Measurements from ENCODE around the gene RABEP1. TPM values are rescaled to one million over a fixed set of nuclear protein-coding genes. Genes with fewer than 3 reads are reported as not detected.
A peak's percentile ranks its signal among the peaks of the same experiment; 100 is the strongest.

Gene RABEP1
- polyA plus RNA-seq, 1 experiment: 46.9 TPM

GRCh38 chr17:5355421-5356129 lies 73.5 kb downstream of the RABEP1 start:
- CTCF ChIA-PET: interaction anchor here (1.4 kb wide), 1 partner anchor 83 kb away, joined by 5 read pairs; the partner anchor contains the start of gene C1QBP
- POLR2A ChIA-PET: no interaction called here
- DNase-seq (ENCODE audit: low read depth, low spot score): no peak
- Histone ChIP-seq H3K4me3 (ENCODE audit: low read depth, low read length) (no peak overlapping the region), H3K9me3 (ENCODE audit: control insufficient read depth, insufficient read depth, low read length) (no peaks in the 10 kb centered on the region), H3K27me3 (ENCODE audit: control insufficient read depth, insufficient read depth, low read length) (no peaks in the 10 kb centered on the region), H3K27ac (ENCODE audit: low read depth, low read length) (no peak overlapping the region)
- TF ChIP-seq CTCF (IDR thresholded peaks at IDR 0.05; ENCODE audit: low read depth, low read length): no peak

- H3K4me3 ChIP-seq (ENCODE audit: low read depth, low read length): no peak overlapping the region
- TF ChIP-seq CTCF (IDR thresholded peaks at IDR 0.05; ENCODE audit: low read depth, low read length): no peak
- H3K9me3 ChIP-seq (ENCODE audit: control insufficient read depth, insufficient read depth, low read length): no peaks in the 10 kb centered on the region
- H3K27me3 ChIP-seq (ENCODE audit: control insufficient read depth, insufficient read depth, low read length): no peaks in the 10 kb centered on the region
- ChIA-PET CTCF (no interaction called here), POLR2A (no interaction called here)
- no peak for DNase-seq (ENCODE audit: low read depth, low spot score)
- no peak overlapping the region for H3K27ac ChIP-seq (ENCODE audit: low read depth, low read length)
Measured at GRCh38 chr17:5361426-5361825, 79.3 kb downstream of the RABEP1 start.

DNA sequence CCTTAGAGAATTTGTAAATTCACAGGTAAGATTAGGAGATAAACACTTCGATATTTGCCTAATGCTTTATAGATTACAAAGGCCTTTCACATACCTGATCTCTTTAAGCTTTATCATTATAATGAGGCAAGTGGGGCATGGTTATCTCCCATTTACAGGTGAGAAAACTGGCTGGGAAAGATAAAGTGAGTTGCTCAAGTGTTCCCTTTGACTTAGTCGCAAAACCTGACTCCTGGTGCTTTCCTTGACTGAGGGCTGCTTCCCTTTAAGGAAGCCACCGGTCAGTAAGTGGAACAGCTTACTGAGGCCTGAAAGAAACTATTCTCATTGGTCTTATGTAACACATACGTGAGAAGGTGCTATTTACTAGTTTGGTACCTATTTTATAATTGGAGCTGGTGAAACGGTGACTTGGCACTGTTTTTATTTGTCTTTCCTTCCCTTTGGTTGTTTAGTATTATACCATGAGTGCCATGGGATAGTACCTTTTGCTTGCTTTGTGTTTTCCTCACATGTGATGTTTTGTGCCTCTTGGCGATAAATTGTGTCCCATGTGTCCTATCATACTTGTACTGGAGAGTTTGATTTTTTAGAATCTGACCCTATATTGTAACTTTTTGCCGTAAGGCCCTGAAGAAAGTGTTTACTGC lies 80.2 kb downstream of the RABEP1 start:
- Histone ChIP-seq H3K9me3 (ENCODE audit: control insufficient read depth, insufficient read depth, low read length) (no peaks in the 10 kb centered on the region), H3K4me3 (ENCODE audit: low read depth, low read length) (no peak overlapping the region), H3K27me3 (ENCODE audit: control insufficient read depth, insufficient read depth, low read length) (no peaks in the 10 kb centered on the region), H3K27ac (ENCODE audit: low read depth, low read length) (no peak overlapping the region)
- no peak for TF ChIP-seq CTCF (IDR thresholded peaks at IDR 0.05; ENCODE audit: low read depth, low read length)
- ChIA-PET POLR2A (no interaction called here), CTCF (no interaction called here)
- DNase-seq (ENCODE audit: low read depth, low spot score): no peak

DNA sequence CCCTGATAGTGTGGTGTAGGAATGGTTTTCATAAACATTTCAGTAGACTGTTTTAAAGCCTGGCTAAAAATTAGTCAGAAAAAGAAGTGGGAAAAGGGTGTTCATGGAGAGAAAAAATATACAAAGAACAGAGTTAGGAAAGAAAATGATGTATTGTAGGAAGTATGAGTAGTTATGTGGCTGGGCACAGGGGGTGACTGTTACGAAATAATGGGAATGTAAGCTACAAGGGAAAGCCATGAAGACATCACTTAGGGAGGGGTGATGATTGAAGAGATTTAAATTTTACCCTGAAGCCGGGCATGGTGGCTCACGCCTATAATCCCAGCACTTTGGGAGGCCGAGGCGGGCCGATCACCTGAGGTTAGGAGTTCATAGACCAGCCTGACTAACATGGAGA lies 82.1 kb downstream of the RABEP1 start:
- DNase-seq (ENCODE audit: low read depth, low spot score): peak; percentile 33
- H3K27ac ChIP-seq (ENCODE audit: low read depth, low read length): no peak overlapping the region
- no peaks in the 10 kb centered on the region for H3K9me3 ChIP-seq (ENCODE audit: control insufficient read depth, insufficient read depth, low read length)
- no peak overlapping the region for H3K4me3 ChIP-seq (ENCODE audit: low read depth, low read length)
- no peak for TF ChIP-seq CTCF (IDR thresholded peaks at IDR 0.05; ENCODE audit: low read depth, low read length)
- no peaks in the 10 kb centered on the region for H3K27me3 ChIP-seq (ENCODE audit: control insufficient read depth, insufficient read depth, low read length)
- ChIA-PET POLR2A (no interaction called here), CTCF (no interaction called here)

DNA sequence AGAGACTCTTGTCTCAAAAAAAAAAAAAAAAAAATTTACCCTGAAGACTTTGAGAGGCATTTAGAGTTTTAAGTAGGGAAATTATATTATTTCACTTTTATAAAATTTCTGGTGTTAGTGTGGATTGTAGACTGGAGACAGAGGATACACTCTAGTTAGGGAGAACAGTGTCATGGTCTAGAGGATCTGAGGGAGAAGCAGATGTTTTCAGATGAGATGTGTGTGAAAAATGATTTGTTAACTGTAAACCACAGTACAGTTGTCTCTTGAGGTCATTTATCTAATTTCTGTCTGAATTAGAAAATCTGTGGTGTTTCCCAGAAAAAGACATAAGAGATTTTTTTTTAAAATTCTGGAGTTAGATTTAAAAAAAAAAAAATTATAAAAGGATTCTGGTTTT lies 82.6 kb downstream of the RABEP1 start:
- Histone ChIP-seq H3K4me3 (ENCODE audit: low read depth, low read length) (no peak overlapping the region), H3K9me3 (ENCODE audit: control insufficient read depth, insufficient read depth, low read length) (no peaks in the 10 kb centered on the region), H3K27ac (ENCODE audit: low read depth, low read length) (no peak overlapping the region), H3K27me3 (ENCODE audit: control insufficient read depth, insufficient read depth, low read length) (no peaks in the 10 kb centered on the region)
- CTCF ChIA-PET: no interaction called here
- DNase-seq (ENCODE audit: low read depth, low spot score): no peak
- POLR2A ChIA-PET: no interaction called here
- TF ChIP-seq CTCF (IDR thresholded peaks at IDR 0.05; ENCODE audit: low read depth, low read length): no peak

Data from AG04450 (cell line).